Measurements from ENCODE around the gene PKP2.

DNA sequence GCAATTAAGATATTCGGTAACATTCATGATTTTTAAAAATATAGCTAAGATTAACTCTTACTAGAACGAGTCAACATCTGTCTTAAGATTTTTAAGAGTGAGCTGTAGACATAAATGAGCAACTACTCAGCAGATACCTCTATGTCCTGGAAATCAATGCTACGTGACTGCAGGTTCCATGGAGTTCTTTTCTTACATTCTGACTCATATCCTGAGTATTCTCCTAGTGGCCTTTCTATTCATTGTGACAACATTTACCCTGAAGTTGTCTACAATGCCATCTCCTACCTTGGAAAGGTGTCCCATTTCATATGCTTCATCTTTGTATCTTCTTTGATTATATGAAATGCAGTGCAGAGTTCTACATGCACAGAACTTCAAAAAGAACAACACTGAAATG lies 59.9 kb downstream of the PKP2 start:
- TF ChIP-seq SIX5 (IDR thresholded peaks at IDR 0.05; ENCODE audit: low read depth, low read length) = no peak
- TF ChIP-seq SIN3A (conservative IDR thresholded peaks at IDR 0.05 in 1 of 2, IDR thresholded peaks at IDR 0.05 in 1 of 2; ENCODE audit: low read depth in 1 of 2, low read length in 2 of 2) = no peak
- TF ChIP-seq, protein P1, sequence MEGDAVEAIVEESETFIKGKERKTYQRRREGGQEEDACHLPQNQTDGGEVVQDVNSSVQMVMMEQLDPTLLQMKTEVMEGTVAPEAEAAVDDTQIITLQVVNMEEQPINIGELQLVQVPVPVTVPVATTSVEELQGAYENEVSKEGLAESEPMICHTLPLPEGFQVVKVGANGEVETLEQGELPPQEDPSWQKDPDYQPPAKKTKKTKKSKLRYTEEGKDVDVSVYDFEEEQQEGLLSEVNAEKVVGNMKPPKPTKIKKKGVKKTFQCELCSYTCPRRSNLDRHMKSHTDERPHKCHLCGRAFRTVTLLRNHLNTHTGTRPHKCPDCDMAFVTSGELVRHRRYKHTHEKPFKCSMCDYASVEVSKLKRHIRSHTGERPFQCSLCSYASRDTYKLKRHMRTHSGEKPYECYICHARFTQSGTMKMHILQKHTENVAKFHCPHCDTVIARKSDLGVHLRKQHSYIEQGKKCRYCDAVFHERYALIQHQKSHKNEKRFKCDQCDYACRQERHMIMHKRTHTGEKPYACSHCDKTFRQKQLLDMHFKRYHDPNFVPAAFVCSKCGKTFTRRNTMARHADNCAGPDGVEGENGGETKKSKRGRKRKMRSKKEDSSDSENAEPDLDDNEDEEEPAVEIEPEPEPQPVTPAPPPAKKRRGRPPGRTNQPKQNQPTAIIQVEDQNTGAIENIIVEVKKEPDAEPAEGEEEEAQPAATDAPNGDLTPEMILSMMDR (IDR thresholded peaks at IDR 0.05; ENCODE audit: control extremely low read depth in 1 of 3, insufficient read depth in 1 of 3, low read depth in 1 of 3, low read length in 3 of 3) = no peak
- TF ChIP-seq POLR2AphosphoS5 (IDR thresholded peaks at IDR 0.05; ENCODE audit: low read depth, low read length) = no peak
- no peak for TF ChIP-seq CEBPB (IDR thresholded peaks at IDR 0.05; ENCODE audit: low read depth, low read length)
- TF ChIP-seq POLR2A (IDR thresholded peaks at IDR 0.05; ENCODE audit: control extremely low read depth in 1 of 2, low read depth in 2 of 2, low read length in 2 of 2) = no peak
- TF ChIP-seq, protein P2, sequence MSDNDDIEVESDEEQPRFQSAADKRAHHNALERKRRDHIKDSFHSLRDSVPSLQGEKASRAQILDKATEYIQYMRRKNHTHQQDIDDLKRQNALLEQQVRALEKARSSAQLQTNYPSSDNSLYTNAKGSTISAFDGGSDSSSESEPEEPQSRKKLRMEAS (IDR thresholded peaks at IDR 0.05) = no peak
- no peak for TF ChIP-seq TBP (IDR thresholded peaks at IDR 0.05; ENCODE audit: low read depth, low read length)
- TF ChIP-seq SP1 (IDR thresholded peaks at IDR 0.05; ENCODE audit: low read depth, low read length) = no peak
- TF ChIP-seq EP300 (IDR thresholded peaks at IDR 0.05; ENCODE audit: borderline replicate concordance in 1 of 2, low read depth in 2 of 2, low read length in 2 of 2) = no peak
- no peak for TF ChIP-seq EZH2 (IDR thresholded peaks at IDR 0.05; ENCODE audit: low read depth, low read length, severe bottlenecking)
- no peak for TF ChIP-seq GABPA (IDR thresholded peaks at IDR 0.05; ENCODE audit: borderline replicate concordance, insufficient read depth, low read length)
